Left cardiac atrium (tissue), 4 donors: ENCODE results near the gene POLL. TPM values are rescaled to one million over a fixed set of nuclear protein-coding genes. Genes with fewer than 3 reads are reported as not detected.

Experiments
- ATAC-seq, 2 donors: fragments of 200-7000 bp; cut with Tn5 transposase; one replicate each; pipeline ENCODE4 v1.9.1; 2020; ENCODE audit warnings: mild to moderate bottlenecking in 2 of 2, moderate library complexity in 2 of 2
- DNase-seq: peaks from one replicate; pipeline ENCODE4 v3.0.0-alpha.2; 2020
- intact Hi-C, 2 donors: fragments of 100-400 bp; cut with DNase I; formaldehyde crosslinking; loops; one replicate each; pipeline versions ENCODE4 v1.14.1 to v1.15.1; 2022 to 2023
- total RNA-seq, 2 donors: library from RNA; stranded (reverse); fragmentation: NEBNext Ultra II Directional; extraction: Animal tissue kit (Norgen Biotek cat#: 25700); gene quantifications; one replicate each; pipeline ENCODE4 v1.2.1, GENCODE V29; 2021
- donor health status: DM: no; HTN: yes; CAD: no.
- donor health status: DM: no; HTN: yes; CAD: no; lungs with severe emphysema.
- donor health status: DM: yes; HTN: yes; CAD: no.
- donor health status: Dilated cardiomyopathy.

The POLL gene
- total RNA-seq, 2 donors from 2014 or later: 16.2 to 19.3 TPM

GRCh38 chr10:101577121-101577871 lies 10.8 kb downstream of the POLL start:
- ATAC-seq (no peak), DNase-seq (peak; percentile 18)
- intact Hi-C loops: loop anchor here in 1 of 2 donors (10.0 kb wide), 1 partner anchor 412 kb away; no protein-coding TSS in a partner anchor

GRCh38 chr10:101576211-101576863 lies 11.7 kb downstream of the POLL start:
- intact Hi-C loops: loop anchor here in 1 of 2 donors (10.0 kb wide), 1 partner anchor 412 kb away; no protein-coding TSS in a partner anchor
- no peak for ATAC-seq
- DNase-seq: no peak

- intact Hi-C loops: loop anchor here in 1 of 2 donors (10.0 kb wide), 1 partner anchor 411 kb away; no protein-coding TSS in a partner anchor
- no peak for DNase-seq
- no peak for ATAC-seq
Measured at GRCh38 chr10:101575580-101576210, 12.4 kb downstream of the POLL start.

GRCh38 chr10:101575091-101575490 lies 13.0 kb downstream of the POLL start:
- DNase-seq (no peak), ATAC-seq (no peak)
- intact Hi-C loops: loop anchor here in 1 of 2 donors (10.0 kb wide), 1 partner anchor 410 kb away; no protein-coding TSS in a partner anchor

GRCh38 chr10:101573885-101574753 lies 13.9 kb downstream of the POLL start:
- DNase-seq (no peak), ATAC-seq (no peak)
- intact Hi-C loops: loop anchor here in 1 of 2 donors (10.0 kb wide), 1 partner anchor 409 kb away; no protein-coding TSS in a partner anchor

GRCh38 chr10:101572785-101573184 lies 15.3 kb downstream of the POLL start:
- DNase-seq (no peak), ATAC-seq (no peak)
- intact Hi-C loops: loop anchor here in 1 of 2 donors (10.0 kb wide), 1 partner anchor 408 kb away; no protein-coding TSS in a partner anchor

- no peak for ATAC-seq
- intact Hi-C loops: loop anchor here in 1 of 2 donors (10.0 kb wide), 1 partner anchor 407 kb away; no protein-coding TSS in a partner anchor
- DNase-seq: no peak
Measured at GRCh38 chr10:101572126-101572525, 15.9 kb downstream of the POLL start.

GRCh38 chr10:101571271-101571925 lies 16.7 kb downstream of the POLL start:
- intact Hi-C loops: loop anchor here in 1 of 2 donors (2.0 to 10.0 kb wide), 2 partner anchors 357 to 407 kb away; no protein-coding TSS in a partner anchor
- no peak for ATAC-seq

GRCh38 chr10:101570428-101571270 lies 17.4 kb downstream of the POLL start:
- intact Hi-C loops: loop anchor here in 1 of 2 donors (2.0 to 10.0 kb wide), 2 partner anchors 356 to 406 kb away; no protein-coding TSS in a partner anchor
- DNase-seq (no peak), ATAC-seq (peak; percentile 37 to 44)

More at GRCh38 chr10:101571271-101571925, 16.7 kb downstream of the POLL start:
- no peak for DNase-seq

GRCh38 chr10:101569622-101570427 lies 18.2 kb downstream of the POLL start:
- intact Hi-C loops: loop anchor here (2.0 to 10.0 kb wide), 4 partner anchors 275 to 405 kb away; no protein-coding TSS in a partner anchor
- DNase-seq (peak; percentile 84), ATAC-seq (peak; percentile 92 to 94)

- ATAC-seq (no peak), DNase-seq (no peak)
- intact Hi-C loops: loop anchor here (5.0 to 10.0 kb wide), 2 partner anchors 274 to 352 kb away; no protein-coding TSS in a partner anchor
Measured at GRCh38 chr10:101569323-101569621, 18.8 kb downstream of the POLL start.

- DNase-seq: no peak
- ATAC-seq: no peak
- intact Hi-C loops: loop anchor here (5.0 to 10.0 kb wide), 2 partner anchors 273 to 351 kb away; no protein-coding TSS in a partner anchor
Measured at GRCh38 chr10:101568054-101568745, 19.9 kb downstream of the POLL start.

GRCh38 chr10:101567165-101568006 lies 20.7 kb downstream of the POLL start:
- ATAC-seq (no peak), DNase-seq (no peak)
- intact Hi-C loops: loop anchor here (5.0 to 10.0 kb wide), 2 partner anchors 273 to 350 kb away; no protein-coding TSS in a partner anchor

GRCh38 chr10:101566333-101567164 lies 21.5 kb downstream of the POLL start:
- intact Hi-C loops: loop anchor here (5.0 to 10.0 kb wide), 2 partner anchors 272 to 349 kb away; no protein-coding TSS in a partner anchor
- DNase-seq (no peak), ATAC-seq (no peak)
